NT2/D1 (cell line): ENCODE results near the gene SDK1.

ENCODE experiments used
- DNase-seq: peaks from one replicate; pipeline ENCODE4 v3.0.0-alpha.2; 2011; ENCODE audit warnings: low read depth, low spot score
- H3K27me3 ChIP-seq: 2 replicates; pipeline ENCODE4 v1.6.0; 2011; ENCODE audit warnings: mild to moderate bottlenecking; ENCODE audit not compliant: insufficient read length, insufficient read depth
- H3K36me3 ChIP-seq: 2 replicates; pipeline ENCODE4 v1.6.1; 2011; ENCODE audit warnings: mild to moderate bottlenecking, low read length, mixed read lengths; ENCODE audit not compliant: insufficient read depth, insufficient read length
- H3K4me1 ChIP-seq: 2 replicates; pipeline ENCODE4 v1.5.1; 2011; ENCODE audit not compliant: insufficient read depth, insufficient read length
- H3K4me3 ChIP-seq: 2 replicates; pipeline ENCODE4 v1.5.1; 2011; ENCODE audit warnings: low read depth; ENCODE audit not compliant: insufficient read length
- H3K9ac ChIP-seq: 2 replicates; pipeline ENCODE4 v1.6.0; 2011; ENCODE audit warnings: low read depth; ENCODE audit not compliant: insufficient read length
- H3K9me3 ChIP-seq: 2 replicates; pipeline ENCODE4 v1.5.1; 2011; ENCODE audit warnings: mild to moderate bottlenecking, low read length; ENCODE audit not compliant: insufficient read depth
- SUZ12 ChIP-seq: IDR thresholded peaks from 2 replicates; pipeline ENCODE4 v1.6.1; 2011; ENCODE audit not compliant: insufficient read length, insufficient read depth; ENCODE audit errors: extremely low read depth
- YY1 ChIP-seq: IDR thresholded peaks from 2 replicates; pipeline ENCODE4 v1.6.1; 2011; ENCODE audit not compliant: insufficient read length, insufficient read depth
- ZNF274 ChIP-seq: IDR thresholded peaks from 2 replicates; pipeline ENCODE4 v1.6.1; 2011; ENCODE audit warnings: mild to moderate bottlenecking, low read depth, low read length

The SDK1 gene

GRCh38 chr7:3517344-3517743 is 216.3 kb downstream of the SDK1 start:
- Histone ChIP-seq H3K9me3 (no peaks in the 10 kb centered on the region), H3K36me3 (no peaks in the 10 kb centered on the region), H3K4me3 (no peak overlapping the region), H3K4me1 (no peaks in the 10 kb centered on the region), H3K27me3 (no peaks in the 10 kb centered on the region), H3K9ac (no peak overlapping the region)
- TF ChIP-seq SUZ12 (no peak), ZNF274 (no peak), YY1 (no peak)
- no peak for DNase-seq

GRCh38 chr7:3518546-3518945 is 217.5 kb downstream of the SDK1 start:
- H3K4me3 ChIP-seq, result no peak overlapping the region
- no peak for DNase-seq
- no peaks in the 10 kb centered on the region for H3K36me3 ChIP-seq
- no peaks in the 10 kb centered on the region for H3K27me3 ChIP-seq
- TF ChIP-seq SUZ12 (no peak), ZNF274 (no peak), YY1 (no peak)
- no peaks in the 10 kb centered on the region for H3K9me3 ChIP-seq
- H3K9ac ChIP-seq, result no peak overlapping the region
- H3K4me1 ChIP-seq, result no peaks in the 10 kb centered on the region

GRCh38 chr7:3520206-3520605 is 219.2 kb downstream of the SDK1 start:
- TF ChIP-seq SUZ12 (no peak), ZNF274 (no peak), YY1 (no peak)
- no peaks in the 10 kb centered on the region for H3K4me1 ChIP-seq
- no peaks in the 10 kb centered on the region for H3K27me3 ChIP-seq
- H3K4me3 ChIP-seq, result no peak overlapping the region
- DNase-seq, result no peak
- no peaks in the 10 kb centered on the region for H3K36me3 ChIP-seq
- no peak overlapping the region for H3K9ac ChIP-seq
- H3K9me3 ChIP-seq, result no peaks in the 10 kb centered on the region

- no peak overlapping the region for H3K4me3 ChIP-seq
- TF ChIP-seq YY1 (no peak), ZNF274 (no peak), SUZ12 (no peak)
- no peaks in the 10 kb centered on the region for H3K36me3 ChIP-seq
- DNase-seq, result no peak
- H3K9me3 ChIP-seq, result no peaks in the 10 kb centered on the region
- H3K27me3 ChIP-seq, result no peaks in the 10 kb centered on the region
- no peak overlapping the region for H3K9ac ChIP-seq
- no peaks in the 10 kb centered on the region for H3K4me1 ChIP-seq
Measured at GRCh38 chr7:3527496-3528124, 226.6 kb downstream of the SDK1 start.

- no peak for DNase-seq
- Histone ChIP-seq H3K36me3 (no peaks in the 10 kb centered on the region), H3K9me3 (no peaks in the 10 kb centered on the region), H3K27me3 (no peaks in the 10 kb centered on the region), H3K4me3 (no peak overlapping the region), H3K4me1 (no peaks in the 10 kb centered on the region), H3K9ac (no peak overlapping the region)
- TF ChIP-seq SUZ12 (no peak), ZNF274 (no peak), YY1 (no peak)
Measured at GRCh38 chr7:3533040-3533439, 232.0 kb downstream of the SDK1 start.

GRCh38 chr7:3537210-3537875 is 236.3 kb downstream of the SDK1 start:
- no peak overlapping the region for H3K9ac ChIP-seq
- H3K27me3 ChIP-seq, result no peaks in the 10 kb centered on the region
- DNase-seq, result no peak
- H3K4me1 ChIP-seq, result no peaks in the 10 kb centered on the region
- TF ChIP-seq YY1 (no peak), ZNF274 (no peak), SUZ12 (no peak)
- no peaks in the 10 kb centered on the region for H3K9me3 ChIP-seq
- H3K36me3 ChIP-seq, result no peaks in the 10 kb centered on the region
- H3K4me3 ChIP-seq, result no peak overlapping the region

- Histone ChIP-seq H3K4me1 (no peaks in the 10 kb centered on the region), H3K36me3 (no peaks in the 10 kb centered on the region), H3K4me3 (no peak overlapping the region), H3K9ac (no peak overlapping the region), H3K9me3 (no peaks in the 10 kb centered on the region), H3K27me3 (no peaks in the 10 kb centered on the region)
- DNase-seq, result no peak
- TF ChIP-seq SUZ12 (no peak), YY1 (no peak)
Measured at GRCh38 chr7:3538041-3538440, 237.0 kb downstream of the SDK1 start.
